Ascending aorta (tissue), 2 donors: Measurements from ENCODE around the gene PGBD5. TPM values are rescaled to one million over a fixed set of nuclear protein-coding genes. Genes with fewer than 3 reads are reported as not detected.

Source experiments
- DNase-seq, 2 donors: peaks; one replicate each; pipeline ENCODE4 v3.0.0-alpha.2; 2019; ENCODE audit warnings: low spot score in 2 of 2
- H3K27ac ChIP-seq, 2 donors: fragments of 200-600 bp; sonication (generic); one replicate each; pipeline ENCODE4 v1.5.1; 2016 to 2017; ENCODE audit warnings: mild to moderate bottlenecking in 1 of 2
- H3K27me3 ChIP-seq: fragments of 200-600 bp; sonication (generic); one replicate; pipeline ENCODE4 v1.5.1; 2017
- H3K36me3 ChIP-seq, 2 donors: fragments of 200-600 bp; sonication (generic); one replicate each; pipeline ENCODE4 v1.5.1; 2016
- H3K4me1 ChIP-seq, 2 donors: fragments of 200-600 bp; sonication (generic); one replicate each; pipeline ENCODE4 v1.5.1; 2016 to 2017; ENCODE audit warnings: mild to moderate bottlenecking in 1 of 2
- H3K4me3 ChIP-seq, 2 donors: fragments of 200-600 bp; sonication (generic); one replicate each; pipeline ENCODE4 v1.5.1; 2016 to 2017; ENCODE audit warnings: mild to moderate bottlenecking in 1 of 2
- H3K9me3 ChIP-seq, 2 donors: fragments of 200-600 bp; sonication (generic); one replicate each; pipeline ENCODE4 v1.5.1; 2016
- intact Hi-C: fragments of 100-400 bp; cut with DNase I; formaldehyde crosslinking; loops from one replicate; pipeline ENCODE4 v1.15.1; 2023
- total RNA-seq: library from RNA; depleted of rRNA; stranded (reverse); fragments of >200 nt; gene quantifications from one replicate; pipeline ENCODE4 v1.1.0, GENCODE V29; 2016
- TF ChIP-seq, protein P1 (sequence below), 3 experiments: fragments of 200-600 bp in 2 of 3; fragments of 450-650 bp in 1 of 3; sonication (generic) in 2 of 3; IDR thresholded peaks; one replicate each; pipeline ENCODE4 v1.5.1; 2016 to 2019; ENCODE audit warnings: antibody characterized with exemption in 3 of 3, mild to moderate bottlenecking in 1 of 3, moderate library complexity in 1 of 3

The PGBD5 gene
- total RNA-seq, 1 donor from 2014 or later = not detected

- no peak for DNase-seq
- no peaks in the 10 kb centered on the region for H3K36me3 ChIP-seq
- H3K4me1 ChIP-seq = no peaks in the 10 kb centered on the region
- no peaks in the 10 kb centered on the region for H3K27me3 ChIP-seq
- no peaks in the 10 kb centered on the region for H3K9me3 ChIP-seq
- no peak overlapping the region for H3K27ac ChIP-seq
- H3K4me3 ChIP-seq = no peak overlapping the region
- intact Hi-C loops = no loop called here
- TF ChIP-seq, protein P1, sequence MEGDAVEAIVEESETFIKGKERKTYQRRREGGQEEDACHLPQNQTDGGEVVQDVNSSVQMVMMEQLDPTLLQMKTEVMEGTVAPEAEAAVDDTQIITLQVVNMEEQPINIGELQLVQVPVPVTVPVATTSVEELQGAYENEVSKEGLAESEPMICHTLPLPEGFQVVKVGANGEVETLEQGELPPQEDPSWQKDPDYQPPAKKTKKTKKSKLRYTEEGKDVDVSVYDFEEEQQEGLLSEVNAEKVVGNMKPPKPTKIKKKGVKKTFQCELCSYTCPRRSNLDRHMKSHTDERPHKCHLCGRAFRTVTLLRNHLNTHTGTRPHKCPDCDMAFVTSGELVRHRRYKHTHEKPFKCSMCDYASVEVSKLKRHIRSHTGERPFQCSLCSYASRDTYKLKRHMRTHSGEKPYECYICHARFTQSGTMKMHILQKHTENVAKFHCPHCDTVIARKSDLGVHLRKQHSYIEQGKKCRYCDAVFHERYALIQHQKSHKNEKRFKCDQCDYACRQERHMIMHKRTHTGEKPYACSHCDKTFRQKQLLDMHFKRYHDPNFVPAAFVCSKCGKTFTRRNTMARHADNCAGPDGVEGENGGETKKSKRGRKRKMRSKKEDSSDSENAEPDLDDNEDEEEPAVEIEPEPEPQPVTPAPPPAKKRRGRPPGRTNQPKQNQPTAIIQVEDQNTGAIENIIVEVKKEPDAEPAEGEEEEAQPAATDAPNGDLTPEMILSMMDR (IDR thresholded peaks at IDR 0.05) = no peak
Measured at GRCh38 chr1:230356869-230357794, 69.0 kb downstream of the PGBD5 start.

- TF ChIP-seq, protein P1 (IDR thresholded peaks at IDR 0.05) = no peak
- no peaks in the 10 kb centered on the region for H3K4me1 ChIP-seq
- DNase-seq = no peak
- no peaks in the 10 kb centered on the region for H3K9me3 ChIP-seq
- H3K36me3 ChIP-seq = no peaks in the 10 kb centered on the region
- no peaks in the 10 kb centered on the region for H3K27me3 ChIP-seq
- intact Hi-C loops = no loop called here
- H3K27ac ChIP-seq = no peak overlapping the region
- no peak overlapping the region for H3K4me3 ChIP-seq
Measured at GRCh38 chr1:230356190-230356589, 69.9 kb downstream of the PGBD5 start.

- intact Hi-C loops = no loop called here
- no peak for DNase-seq
- H3K27ac ChIP-seq = no peak overlapping the region
- no peaks in the 10 kb centered on the region for H3K27me3 ChIP-seq
- no peaks in the 10 kb centered on the region for H3K36me3 ChIP-seq
- no peak overlapping the region for H3K4me3 ChIP-seq
- H3K9me3 ChIP-seq = no peaks in the 10 kb centered on the region
- peaks cover 0 to 4% of the 10 kb centered on the region in 2 donors for H3K4me1 ChIP-seq
- TF ChIP-seq, protein P1 (IDR thresholded peaks at IDR 0.05) = no peak
Measured at GRCh38 chr1:230355594-230355993, 70.5 kb downstream of the PGBD5 start.

- TF ChIP-seq, protein P1 (IDR thresholded peaks at IDR 0.05) = no peak
- DNase-seq = no peak
- Histone ChIP-seq H3K4me1 (peaks cover 0 to 7% of the 10 kb centered on the region in 2 donors), H3K27me3 (no peaks in the 10 kb centered on the region), H3K9me3 (no peaks in the 10 kb centered on the region), H3K36me3 (no peaks in the 10 kb centered on the region), H3K27ac (no peak overlapping the region), H3K4me3 (no peak overlapping the region)
- intact Hi-C loops = no loop called here
Measured at GRCh38 chr1:230355128-230355527, 71.0 kb downstream of the PGBD5 start.

DNA sequence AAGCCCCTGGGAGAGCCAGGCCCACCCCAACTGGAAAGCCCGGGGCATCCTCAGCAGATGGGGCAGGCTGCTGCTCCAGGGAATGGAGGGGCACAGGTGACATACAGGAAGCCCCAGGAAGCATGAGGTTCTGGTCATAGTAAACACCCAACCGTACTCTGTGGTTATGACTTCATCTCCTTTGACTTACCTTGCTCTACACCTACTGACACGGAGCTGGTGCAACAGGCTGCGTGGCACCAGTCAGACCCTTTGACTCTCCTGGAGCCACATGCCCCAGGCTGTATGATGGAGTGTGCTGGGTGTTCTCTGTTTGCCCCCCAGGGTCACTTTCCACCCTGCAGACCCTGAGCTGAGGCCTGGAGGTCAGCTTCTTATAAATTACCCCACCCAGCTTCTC is 72.1 kb downstream of the PGBD5 start:
- no peaks in the 10 kb centered on the region for H3K36me3 ChIP-seq
- no peaks in the 10 kb centered on the region for H3K27me3 ChIP-seq
- no peak for DNase-seq
- H3K27ac ChIP-seq = no peak overlapping the region
- peaks cover 0 to 9% of the 10 kb centered on the region in 2 donors for H3K4me1 ChIP-seq
- TF ChIP-seq, protein P1 (IDR thresholded peaks at IDR 0.05) = no peak
- no peak overlapping the region for H3K4me3 ChIP-seq
- intact Hi-C loops = no loop called here
- H3K9me3 ChIP-seq = no peaks in the 10 kb centered on the region
